NOMO-1 treated with DMSO at 0.1 percent for 48 hours (cell line): ENCODE results near the gene MYOD1.

Experiments used
- DNase-seq: peaks from one replicate; lab custom pipeline; 2025; ENCODE audit not compliant: unreplicated experiment; lab: John Stamatoyannopoulos, UW

The MYOD1 gene

GRCh38 chr11:17734418-17734911, 15.1 kb downstream of the MYOD1 start, which contains the start of gene KCNC1:
Gene KCNC1 (plus strand): TSS chr11:17734781. CDS start chr11:17736003, 1,222 bp downstream.
- no peak for DNase-seq

GRCh38 chr11:17734986-17735817, 15.8 kb downstream of the MYOD1 start:
- peak; percentile 16 for DNase-seq

DNA sequence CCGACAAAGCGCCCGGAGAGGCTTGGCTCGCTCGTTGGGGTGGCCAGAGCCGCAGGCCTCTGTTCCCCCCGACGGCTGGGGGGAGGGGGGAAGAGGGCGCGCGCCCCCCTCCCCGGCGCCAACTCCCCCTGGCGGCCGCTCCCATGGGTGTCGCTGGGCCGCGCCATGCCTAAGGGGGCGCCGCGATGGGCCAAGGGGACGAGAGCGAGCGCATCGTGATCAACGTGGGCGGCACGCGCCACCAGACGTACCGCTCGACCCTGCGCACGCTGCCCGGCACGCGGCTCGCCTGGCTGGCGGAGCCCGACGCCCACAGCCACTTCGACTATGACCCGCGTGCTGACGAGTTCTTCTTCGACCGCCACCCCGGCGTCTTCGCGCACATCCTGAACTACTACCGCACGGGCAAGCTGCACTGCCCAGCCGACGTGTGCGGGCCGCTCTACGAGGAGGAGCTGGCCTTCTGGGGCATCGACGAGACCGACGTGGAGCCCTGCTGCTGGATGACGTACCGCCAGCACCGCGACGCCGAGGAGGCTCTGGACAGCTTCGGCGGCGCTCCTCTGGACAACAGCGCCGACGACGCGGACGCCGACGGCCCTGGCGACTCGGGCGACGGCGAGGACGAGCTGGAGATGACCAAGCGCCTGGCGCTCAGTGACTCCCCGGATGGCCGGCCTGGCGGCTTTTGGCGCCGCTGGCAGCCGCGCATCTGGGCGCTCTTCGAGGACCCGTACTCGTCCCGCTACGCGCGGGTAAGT, 16.6 kb downstream of the MYOD1 start:
- DNase-seq: no peak

GRCh38 chr11:17736579-17736893, 17.2 kb downstream of the MYOD1 start:
- no peak for DNase-seq

DNA sequence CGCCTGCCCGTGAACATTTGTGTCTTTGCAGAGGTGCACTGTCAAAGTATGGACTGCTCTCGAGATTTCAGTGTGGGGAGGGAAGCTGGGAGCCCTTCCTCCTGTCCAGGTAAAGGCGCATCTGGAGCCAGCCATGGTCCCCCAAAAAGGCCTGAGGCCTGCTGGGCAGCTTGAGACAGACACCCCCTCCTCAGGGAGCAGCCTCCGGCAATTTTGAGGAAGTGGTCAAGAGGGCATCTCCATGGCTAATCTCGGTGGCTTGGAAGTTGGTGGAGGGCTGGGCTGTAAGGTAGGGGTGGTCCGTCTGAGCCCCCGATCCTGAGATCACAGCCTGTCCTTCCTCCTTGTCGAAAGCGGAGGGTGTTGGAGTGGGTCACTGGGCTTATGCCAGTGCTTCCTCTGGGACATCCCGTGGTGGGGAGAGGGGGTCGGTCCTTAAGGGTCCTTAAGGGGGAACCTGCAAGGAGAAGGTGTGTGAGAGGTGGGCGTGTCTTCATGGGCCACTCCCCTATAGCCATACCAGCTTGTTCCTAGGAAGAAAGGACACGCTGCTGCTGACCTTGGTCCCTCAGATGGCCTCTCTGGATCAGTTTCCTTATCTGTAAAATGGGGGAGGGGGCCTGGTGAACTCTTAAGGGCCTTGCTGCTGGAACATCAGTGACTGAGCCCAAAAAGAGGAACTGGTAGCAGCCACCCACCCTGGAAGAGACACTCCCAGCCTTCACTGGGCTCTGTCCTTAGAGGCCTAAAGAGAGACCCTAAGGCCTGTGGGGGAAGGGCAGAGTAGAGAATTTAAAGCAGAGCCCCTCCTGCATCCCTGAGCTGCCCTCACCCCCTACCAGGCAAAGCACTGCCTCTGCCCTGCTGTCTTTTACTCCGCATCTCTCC, 17.8 kb downstream of the MYOD1 start:
- no peak for DNase-seq

DNA sequence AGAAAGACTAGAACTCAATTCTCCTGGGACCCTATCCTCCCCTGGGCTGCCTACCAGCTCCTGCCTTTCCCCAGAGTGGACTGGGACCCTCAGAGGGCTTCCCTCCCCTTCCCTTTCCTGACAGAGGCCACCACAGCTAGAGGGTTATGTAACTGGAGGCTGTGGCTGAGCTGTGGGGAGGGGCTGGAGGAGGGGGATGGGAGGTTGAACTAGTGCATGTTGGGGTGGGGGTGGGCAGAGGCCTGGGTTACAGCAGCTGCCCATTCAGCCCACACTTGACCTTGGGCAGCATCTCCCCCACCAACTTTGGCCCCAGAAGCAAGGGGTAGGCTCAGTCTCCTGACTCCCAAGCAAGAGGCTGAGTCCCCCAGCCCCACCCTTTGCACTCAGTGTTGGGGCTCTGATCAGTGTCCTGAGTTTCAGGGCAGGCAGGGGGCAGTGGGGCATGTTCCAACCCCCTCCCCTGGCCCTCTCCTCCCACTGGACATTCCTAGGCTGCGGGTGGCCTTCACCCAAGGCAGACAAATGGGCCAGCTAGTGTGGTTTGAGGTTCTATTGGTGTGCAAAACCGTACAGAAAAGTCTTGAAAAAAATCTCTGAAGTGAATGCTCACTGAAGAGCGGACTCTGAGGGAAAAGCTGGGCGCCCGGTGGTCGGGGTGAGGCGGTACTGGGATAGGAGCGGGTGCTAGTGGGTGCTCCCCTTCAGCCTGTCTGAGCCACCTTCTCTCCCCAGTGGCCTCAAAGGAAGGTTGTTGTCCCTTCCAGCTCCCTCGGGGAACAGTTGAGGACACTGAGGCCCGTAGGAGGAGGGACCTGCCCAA, 19.0 kb downstream of the MYOD1 start:
- DNase-seq: no peak

DNA sequence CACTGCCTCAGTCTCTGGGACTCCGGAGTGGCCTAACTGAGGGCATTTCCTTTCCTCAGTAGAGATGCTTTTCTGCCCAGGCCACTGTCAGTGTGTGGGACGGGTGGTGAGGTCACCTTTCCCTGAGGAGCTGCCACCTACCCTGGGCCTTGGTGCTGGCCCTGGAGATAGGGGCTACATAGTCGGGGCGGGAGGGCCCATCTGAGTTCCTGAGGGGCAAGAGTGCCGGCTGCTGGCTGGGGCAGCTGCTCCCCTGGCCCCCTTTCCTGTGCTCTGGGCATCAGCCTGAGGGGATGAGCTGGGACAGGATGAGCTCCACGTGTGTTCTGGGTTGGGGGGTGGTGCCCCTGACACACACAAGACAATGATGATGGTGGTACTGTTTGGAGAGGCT, 20.6 kb downstream of the MYOD1 start:
- no peak for DNase-seq

DNA sequence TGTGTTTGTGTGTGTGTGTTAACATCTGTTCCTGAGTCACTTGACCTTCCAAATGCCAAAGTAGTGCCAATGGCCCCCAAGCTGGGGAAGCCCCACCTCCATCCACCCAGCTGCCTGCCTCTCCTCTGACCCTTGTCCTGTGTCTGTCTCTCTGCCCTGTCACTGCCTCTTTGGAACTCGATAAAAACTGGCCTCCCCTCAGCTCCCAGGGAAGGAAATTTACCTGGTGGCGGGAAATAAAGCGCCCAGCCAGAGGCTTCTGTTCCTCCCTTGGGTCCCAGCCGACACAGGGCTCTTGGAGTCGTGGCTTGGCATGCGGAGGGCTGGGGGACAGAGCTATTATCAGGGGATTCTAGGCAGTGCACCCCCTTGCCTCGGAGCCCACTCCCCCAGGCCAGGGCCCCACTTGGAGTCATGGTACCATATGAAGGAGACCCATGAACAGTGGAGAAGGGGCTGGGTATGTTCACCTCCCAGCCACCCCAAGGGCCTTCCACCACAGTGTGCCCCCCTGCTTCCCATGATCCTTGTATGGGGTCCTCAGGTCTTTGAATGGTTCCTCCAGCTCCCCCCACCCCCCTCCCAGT, 21.4 kb downstream of the MYOD1 start:
- no peak for DNase-seq

GRCh38 chr11:17741487-17741886, 22.1 kb downstream of the MYOD1 start:
- DNase-seq: no peak

GRCh38 chr11:17742019-17742418, 22.6 kb downstream of the MYOD1 start:
- DNase-seq: no peak

DNA sequence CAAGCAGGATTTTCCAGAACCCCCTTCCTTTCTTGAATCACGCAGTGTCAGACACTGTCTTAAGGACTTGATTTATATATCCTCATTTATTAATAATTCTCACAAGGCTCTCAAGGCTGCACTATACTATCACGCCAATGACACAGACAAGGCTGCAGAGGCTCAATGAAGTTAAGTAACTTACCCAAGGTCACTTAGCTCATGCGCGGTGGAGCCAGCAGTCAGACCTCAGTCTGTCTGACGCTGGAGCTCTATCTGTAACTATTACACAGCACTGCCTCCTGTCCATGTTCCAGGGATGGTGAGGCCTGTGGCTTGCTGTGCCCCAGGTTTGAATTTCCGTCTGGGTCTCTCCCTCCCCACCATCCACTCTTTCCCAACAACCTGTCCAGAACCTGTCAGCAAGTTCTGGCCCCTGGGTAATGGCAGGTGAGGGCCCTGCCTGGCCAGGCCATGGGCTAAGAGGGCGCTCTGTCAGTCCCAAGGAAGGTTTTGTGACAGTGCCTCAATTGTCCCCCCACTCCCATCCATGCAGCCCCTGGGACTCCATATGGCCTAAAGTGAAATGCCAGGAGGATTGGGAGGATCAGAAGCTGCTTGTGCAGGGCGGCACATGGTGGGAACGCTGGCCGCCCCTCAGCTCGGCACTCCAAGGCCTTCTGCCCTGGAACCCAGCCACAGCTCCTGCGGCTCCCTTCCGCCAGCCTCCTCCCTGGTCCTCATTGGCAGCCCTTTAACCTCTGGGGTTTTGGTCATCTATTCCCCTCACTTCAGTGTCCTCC, 23.8 kb downstream of the MYOD1 start:
- DNase-seq: no peak

GRCh38 chr11:17743808-17744119, 24.4 kb downstream of the MYOD1 start:
- no peak for DNase-seq

DNA sequence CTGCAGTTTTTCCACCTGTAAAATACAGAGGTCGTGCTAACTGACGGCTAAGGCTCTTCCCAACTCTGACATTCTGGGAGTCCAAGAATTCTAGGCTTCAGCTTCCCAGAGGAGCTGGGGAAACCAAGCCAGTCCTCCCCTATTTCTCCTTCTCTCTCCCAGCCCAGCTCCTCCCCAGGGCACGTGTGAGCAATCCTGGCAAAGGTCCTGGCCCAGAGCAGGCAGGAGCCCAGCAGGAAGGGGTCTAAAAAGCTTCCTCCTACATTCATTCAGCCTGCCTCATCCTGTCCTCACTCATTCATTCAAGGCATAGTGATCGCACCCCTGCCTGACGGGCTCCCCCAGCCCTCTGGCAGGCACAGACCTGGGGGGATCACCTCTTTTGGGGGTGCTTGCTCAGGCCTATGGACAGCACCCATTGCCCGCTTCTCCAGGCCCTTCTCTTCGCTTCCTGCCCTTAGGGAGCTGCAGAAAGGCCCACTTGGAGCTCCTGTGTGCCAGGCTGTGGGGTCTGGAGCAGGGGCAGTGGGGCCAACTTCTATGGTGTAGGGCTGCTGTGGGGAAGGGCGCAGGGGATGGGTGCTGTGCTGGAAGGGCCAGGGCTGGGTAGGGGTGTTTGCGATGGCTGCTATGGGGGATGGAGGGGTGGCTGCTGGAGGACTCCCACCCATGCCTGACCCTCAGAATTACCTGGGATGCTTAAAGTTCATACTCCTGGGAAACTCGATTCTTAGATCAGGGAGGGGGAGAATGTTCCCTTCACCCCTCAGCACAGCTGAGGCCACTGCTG, 25.0 kb downstream of the MYOD1 start:
- DNase-seq: no peak

- no peak for DNase-seq
These were observed 25.8 kb downstream of the MYOD1 start for GRCh38 chr11:17745023-17745772.

DNA sequence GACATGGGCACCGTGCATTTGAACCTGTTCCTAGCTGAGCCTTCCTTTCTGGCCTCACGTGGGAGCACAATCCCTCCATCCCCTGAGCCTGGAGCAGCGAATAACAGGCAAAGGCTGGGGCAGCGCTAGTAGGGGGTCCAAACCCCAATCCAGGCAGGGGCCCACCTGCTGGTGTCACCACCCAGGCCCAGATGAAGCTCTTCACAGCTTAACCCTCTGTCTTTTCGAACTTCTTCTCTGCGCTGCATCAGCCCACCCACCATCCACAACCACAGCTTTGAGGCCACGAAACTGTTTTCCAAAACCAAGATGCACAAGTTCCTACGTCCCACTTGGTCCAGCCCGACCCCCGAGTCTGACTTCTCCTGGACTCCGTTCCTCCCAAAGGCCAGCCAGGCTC, 26.7 kb downstream of the MYOD1 start:
- DNase-seq: no peak

GRCh38 chr11:17747131-17747955, 28.0 kb downstream of the MYOD1 start:
- no peak for DNase-seq

- no peak for DNase-seq
These were observed 28.7 kb downstream of the MYOD1 start for GRCh38 chr11:17748044-17748443.
